ENCODE measurements around the gene HOXD8.

GRCh38 chr2:176128172-176128981 lies 1.1 kb upstream of the HOXD8 start:
- TF ChIP-seq CTCF (IDR thresholded peaks at IDR 0.05) (no peak), POLR2A (IDR thresholded peaks at IDR 0.05) (no peak)

Measured in testis (tissue), 2 donors.